GM18861 (cell line): ENCODE results near the gene HCN4.

Experiments
- ATAC-seq: cut with Tn5 transposase; IDR thresholded peaks from one replicate; pipeline ENCODE4 v1.9.1; 2021; ENCODE audit not compliant: unreplicated experiment

HCN4 gene

GRCh38 chr15:73328149-73328820 is 40.5 kb downstream of the HCN4 start:
- ATAC-seq = no peak

GRCh38 chr15:73326157-73326556 is 42.6 kb downstream of the HCN4 start:
- ATAC-seq = no peak

GRCh38 chr15:73325191-73325861 is 43.4 kb downstream of the HCN4 start:
- no peak for ATAC-seq

GRCh38 chr15:73324496-73325170 is 44.1 kb downstream of the HCN4 start:
- no peak for ATAC-seq

- no peak for ATAC-seq
Observed at GRCh38 chr15:73323956-73324355, 44.8 kb downstream of the HCN4 start.

- ATAC-seq = no peak
Observed at GRCh38 chr15:73323374-73323955, 45.3 kb downstream of the HCN4 start.

- ATAC-seq = no peak
Observed at GRCh38 chr15:73322665-73323373, 45.9 kb downstream of the HCN4 start.

- no peak for ATAC-seq
Observed at GRCh38 chr15:73321496-73322450, 47.0 kb downstream of the HCN4 start.

- no peak for ATAC-seq
Observed at GRCh38 chr15:73320619-73321180, 48.1 kb downstream of the HCN4 start.

GRCh38 chr15:73319460-73320245 is 49.1 kb downstream of the HCN4 start:
- ATAC-seq = no peak

- no peak for ATAC-seq
Observed at GRCh38 chr15:73318463-73319351, 50.1 kb downstream of the HCN4 start.

GRCh38 chr15:73317651-73318462 is 50.9 kb downstream of the HCN4 start:
- no peak for ATAC-seq

- ATAC-seq = no peak
Observed at GRCh38 chr15:73313861-73314260, 54.9 kb downstream of the HCN4 start.

- no peak for ATAC-seq
Observed at GRCh38 chr15:73308305-73308704, 60.5 kb downstream of the HCN4 start.

- no peak for ATAC-seq
Observed at GRCh38 chr15:73305331-73306211, 63.2 kb downstream of the HCN4 start.

- no peak for ATAC-seq
Observed at GRCh38 chr15:73303636-73304035, 65.1 kb downstream of the HCN4 start.
